CD4-positive, CD25-positive, alpha-beta regulatory T cell (primary cell): ENCODE data around the gene KBTBD2. TPM values are rescaled to one million over a fixed set of nuclear protein-coding genes. Genes with fewer than 3 reads are reported as not detected.
"Not testable (repeated sequence)": the region's sequence is repeated elsewhere in the genome, so short reads cannot be mapped to it uniquely, and the experiment has no call there.

Experiments used
- ATAC-seq, 2 donors: fragments of 150-1000 bp; cut with Tn5 transposase; one replicate each; pipeline ENCODE4 v1.10.0; 2021; ENCODE audit warnings: low read depth in 2 of 2, moderate number of reproducible peaks in 2 of 2, moderate library complexity in 1 of 2
- DNase-seq, 3 donors: peaks; one replicate each; pipeline versions ENCODE4 v3.0.0 to v3.0.0-alpha.2; 2012 to 2022; ENCODE audit warnings: mixed read lengths in 1 of 3
- H3K27ac ChIP-seq: one replicate; pipeline ENCODE4 v1.7.0; 2013; ENCODE audit warnings: mild to moderate bottlenecking, low read length; ENCODE audit not compliant: insufficient read depth, poor library complexity, severe bottlenecking
- H3K27me3 ChIP-seq: one replicate; pipeline ENCODE4 v1.7.0; 2013; ENCODE audit warnings: low read length; ENCODE audit not compliant: control insufficient read depth, insufficient read depth
- H3K36me3 ChIP-seq: one replicate; pipeline ENCODE4 v1.7.0; 2013; ENCODE audit warnings: mild to moderate bottlenecking, low read length, moderate library complexity; ENCODE audit not compliant: control insufficient read depth, insufficient read depth
- H3K4me1 ChIP-seq: 2 replicates; pipeline ENCODE4 v1.7.0; 2013; ENCODE audit warnings: mild to moderate bottlenecking, low read length; ENCODE audit not compliant: insufficient read depth, control insufficient read depth, poor library complexity, severe bottlenecking
- H3K4me3 ChIP-seq: one replicate; pipeline ENCODE4 v1.7.0; 2013; ENCODE audit warnings: low read depth, mild to moderate bottlenecking, low read length, moderate library complexity
- H3K9me3 ChIP-seq, 2 experiments: 1 replicate in 1 of 2; 2 replicates in 1 of 2; pipeline ENCODE4 v1.7.0; 2013; ENCODE audit warnings: low read length in 2 of 2, mild to moderate bottlenecking in 1 of 2, moderate library complexity in 1 of 2; ENCODE audit not compliant: control insufficient read depth in 2 of 2
- H3K27ac Mint-ChIP-seq, 3 donors: one replicate each; pipeline ENCODE4 v1.8.0; 2020 to 2022; ENCODE audit warnings: mild to moderate bottlenecking in 3 of 3, mixed read lengths in 3 of 3, moderate library complexity in 2 of 3
- H3K27me3 Mint-ChIP-seq: one replicate; pipeline ENCODE4 v1.8.0; 2022; ENCODE audit warnings: mild to moderate bottlenecking, mixed read lengths
- H3K36me3 Mint-ChIP-seq: one replicate; pipeline ENCODE4 v1.8.0; 2020; ENCODE audit warnings: mixed read lengths
- H3K4me1 Mint-ChIP-seq, 4 donors: one replicate each; pipeline ENCODE4 v1.8.0; 2020 to 2022; ENCODE audit warnings: mixed read lengths in 4 of 4, mild to moderate bottlenecking in 1 of 4
- H3K4me3 Mint-ChIP-seq, 4 donors: one replicate each; pipeline ENCODE4 v1.8.0; 2020 to 2022; ENCODE audit warnings: mild to moderate bottlenecking in 4 of 4, mixed read lengths in 4 of 4, moderate library complexity in 3 of 4
- H3K9me3 Mint-ChIP-seq, 7 donors: one replicate each; pipeline ENCODE4 v1.8.0; 2020 to 2022; ENCODE audit warnings: mixed read lengths in 7 of 7, mild to moderate bottlenecking in 3 of 7, moderate library complexity in 2 of 7
- polyA plus RNA-seq, 4 donors: library from polyadenylated mRNA; unstranded; fragments of 300-500 nt; fragmentation: Illumina TruSeq; gene quantifications; one replicate each; pipeline ENCODE4 v1.2.3, GENCODE V29; 2021
- total RNA-seq: library from RNA; stranded (reverse); gene quantifications from one replicate; pipeline ENCODE4 v1.2.3, GENCODE V29; 2022

KBTBD2 gene
- total and polyA plus RNA-seq, 5 donors from 2014 or later = 17.2 to 121 (median 23.6) TPM

DNA sequence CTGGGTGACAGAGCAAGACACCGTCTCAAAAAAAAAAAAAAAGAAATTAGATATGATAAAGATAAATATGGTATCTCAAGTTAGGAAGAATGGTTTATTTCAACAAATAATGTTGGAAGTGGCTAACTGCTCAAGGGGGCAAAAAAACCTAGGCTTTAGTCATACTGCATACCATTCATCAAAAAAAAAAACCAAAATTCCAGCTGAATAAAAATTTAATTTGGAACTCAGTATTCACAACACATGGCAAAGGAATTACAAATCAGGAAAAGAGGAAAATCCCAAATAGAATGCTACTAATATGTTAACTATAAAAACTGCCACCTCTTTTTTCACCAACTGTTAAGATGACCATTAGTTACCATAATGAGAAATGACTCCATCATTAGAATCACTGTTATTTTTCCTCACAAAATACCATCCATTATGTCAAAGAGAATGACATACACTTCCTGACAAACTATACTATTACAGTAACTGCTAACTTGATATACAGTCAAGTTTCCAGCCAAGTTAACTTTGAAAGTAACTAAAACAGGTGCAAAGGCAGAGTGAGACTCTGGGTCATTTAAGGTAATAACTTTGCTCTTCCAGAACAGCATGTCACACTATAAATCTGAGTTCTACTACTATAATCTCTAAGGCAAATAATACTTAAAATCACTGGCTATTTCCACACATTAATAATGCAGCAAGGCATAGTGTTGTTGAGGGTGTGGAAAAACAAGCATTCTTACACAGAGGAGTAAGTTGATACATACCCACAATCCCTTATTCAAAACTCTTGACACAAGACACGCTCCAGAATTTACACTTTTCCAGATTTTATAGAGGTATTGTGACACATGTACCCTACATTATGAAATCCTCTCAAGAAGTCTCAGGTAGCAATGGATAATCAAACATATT, 10.2 kb downstream of the KBTBD2 start:
- Histone ChIP-seq H3K4me1 (peaks cover 43% of the 10 kb centered on the region), H3K27ac (no peak overlapping the region)
- peaks cover 40 to 89% (median 52%) of the 10 kb centered on the region in 4 donors for H3K4me1 Mint-ChIP-seq

DNA sequence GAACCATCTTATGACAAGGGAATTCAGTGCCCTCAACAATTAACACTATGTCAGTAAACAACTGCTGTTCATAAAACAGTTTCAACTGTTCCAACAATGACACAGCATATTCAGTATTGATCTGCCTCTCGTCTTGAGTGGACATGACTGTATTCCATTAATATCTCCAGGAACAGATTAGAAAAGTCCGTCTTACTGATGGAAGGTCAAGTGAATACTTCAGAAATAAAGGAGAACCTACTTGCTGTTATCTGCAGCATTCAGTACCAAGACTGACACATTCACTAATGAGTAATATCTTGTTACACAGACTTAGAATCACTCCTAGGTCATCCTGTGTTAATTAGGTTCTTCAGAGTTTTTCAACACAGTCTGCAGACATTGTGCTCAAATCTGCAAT, 12.1 kb downstream of the KBTBD2 start:
- Histone ChIP-seq H3K4me3 (peak overlapping the region; percentile 40), H3K9me3 (no peaks in the 10 kb centered on the region), H3K36me3 (peaks cover 37% of the 10 kb centered on the region), H3K4me1 (peaks cover 41% of the 10 kb centered on the region), H3K27me3 (no peaks in the 10 kb centered on the region), H3K27ac (no peak overlapping the region)
- Mint-ChIP-seq H3K9me3 (no peaks in the 10 kb centered on the region), H3K27me3 (no peaks in the 10 kb centered on the region), H3K4me3 (peak overlapping the region in 3 of 4 donors; percentile 1 to 20 (median 4)), H3K27ac (peak overlapping the region; percentile 12 to 61 (median 15)), H3K4me1 (peaks cover 38 to 79% (median 47%) of the 10 kb centered on the region in 4 donors), H3K36me3 (peaks cover 19% of the 10 kb centered on the region)
- ATAC-seq = no peak
- peak in 1 of 3 donors; percentile 8 for DNase-seq

More for the DNA sequence above, 10.2 kb downstream of the KBTBD2 start:
- Histone ChIP-seq H3K36me3 (peaks cover 25% of the 10 kb centered on the region), H3K4me3 (peak overlapping the region; percentile 35), H3K27me3 (no peaks in the 10 kb centered on the region), H3K9me3 (no peaks in the 10 kb centered on the region)
- DNase-seq (no peak), ATAC-seq (no peak)
- no peaks in the 10 kb centered on the region for H3K9me3 Mint-ChIP-seq
- H3K4me3 Mint-ChIP-seq = peak overlapping the region in 3 of 4 donors; percentile 3 to 74 (median 34)
- no peaks in the 10 kb centered on the region for H3K27me3 Mint-ChIP-seq
- H3K36me3 Mint-ChIP-seq = peaks cover 16% of the 10 kb centered on the region
- H3K27ac Mint-ChIP-seq = peak overlapping the region in 1 of 3 donors; percentile 8

DNA sequence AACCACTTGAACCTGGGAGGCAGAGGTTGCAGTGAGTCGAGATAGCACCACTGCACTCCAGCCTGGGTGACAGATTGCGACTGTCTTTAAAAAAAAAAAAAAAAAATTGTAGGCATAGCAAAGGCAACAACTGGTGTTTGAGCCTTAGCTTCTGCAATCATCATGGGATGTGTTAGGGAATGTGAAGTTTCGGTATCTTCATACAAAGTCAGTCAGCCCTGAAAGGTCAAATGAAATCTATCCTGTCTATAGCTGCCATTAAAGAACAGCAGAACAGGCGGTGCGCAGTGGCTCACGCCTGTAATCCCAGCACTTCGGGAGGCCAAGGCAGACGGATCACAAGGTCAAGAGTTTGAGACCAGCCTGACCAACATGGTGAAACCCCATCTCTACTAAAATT, 13.5 kb downstream of the KBTBD2 start:
- not testable (repeated sequence) for H3K27ac Mint-ChIP-seq, H3K4me3 Mint-ChIP-seq, DNase-seq, H3K27ac ChIP-seq, H3K9me3 Mint-ChIP-seq, H3K27me3 ChIP-seq, H3K27me3 Mint-ChIP-seq, H3K4me3 ChIP-seq, ATAC-seq, H3K9me3 ChIP-seq
- H3K4me1 Mint-ChIP-seq = peaks cover 32 to 66% (median 39%) of the 10 kb centered on the region in 4 donors
- Histone ChIP-seq H3K4me1 (peaks cover 33% of the 10 kb centered on the region), H3K36me3 (peaks cover 47% of the 10 kb centered on the region)
- H3K36me3 Mint-ChIP-seq = peaks cover 19% of the 10 kb centered on the region

DNA sequence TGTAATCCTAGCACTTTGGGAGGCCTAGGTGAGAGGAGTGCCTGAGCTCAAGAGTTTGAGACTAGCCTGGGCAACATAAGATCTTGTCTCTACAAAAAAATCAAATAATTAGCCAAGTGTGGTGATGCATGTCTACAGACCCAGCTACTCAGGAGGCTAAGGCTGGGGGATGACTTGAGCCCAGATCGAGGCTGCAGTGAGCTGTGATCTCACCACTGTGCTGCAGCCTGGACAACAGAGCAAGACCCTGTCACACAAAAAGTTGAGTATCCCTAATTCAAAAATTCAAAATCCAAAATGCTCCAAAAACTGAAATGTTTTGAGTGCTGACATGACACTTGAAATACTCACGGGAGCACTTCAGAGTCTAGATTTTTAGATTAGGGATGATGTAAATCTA, 19.1 kb downstream of the KBTBD2 start:
- peaks cover 0 to 1% (median 0%) of the 10 kb centered on the region in 7 donors for H3K9me3 Mint-ChIP-seq
- Histone ChIP-seq H3K36me3 (peaks cover 71% of the 10 kb centered on the region), H3K4me1 (peaks cover 10% of the 10 kb centered on the region), H3K27ac (no peak overlapping the region), H3K27me3 (no peaks in the 10 kb centered on the region), H3K9me3 (no peaks in the 10 kb centered on the region), H3K4me3 (no peak overlapping the region)
- no peak for ATAC-seq
- no peak overlapping the region for H3K27ac Mint-ChIP-seq
- no peaks in the 10 kb centered on the region for H3K27me3 Mint-ChIP-seq
- H3K4me3 Mint-ChIP-seq = no peak overlapping the region
- peaks cover 25 to 38% (median 35%) of the 10 kb centered on the region in 4 donors for H3K4me1 Mint-ChIP-seq
- DNase-seq = no peak
- H3K36me3 Mint-ChIP-seq = peaks cover 52% of the 10 kb centered on the region

DNA sequence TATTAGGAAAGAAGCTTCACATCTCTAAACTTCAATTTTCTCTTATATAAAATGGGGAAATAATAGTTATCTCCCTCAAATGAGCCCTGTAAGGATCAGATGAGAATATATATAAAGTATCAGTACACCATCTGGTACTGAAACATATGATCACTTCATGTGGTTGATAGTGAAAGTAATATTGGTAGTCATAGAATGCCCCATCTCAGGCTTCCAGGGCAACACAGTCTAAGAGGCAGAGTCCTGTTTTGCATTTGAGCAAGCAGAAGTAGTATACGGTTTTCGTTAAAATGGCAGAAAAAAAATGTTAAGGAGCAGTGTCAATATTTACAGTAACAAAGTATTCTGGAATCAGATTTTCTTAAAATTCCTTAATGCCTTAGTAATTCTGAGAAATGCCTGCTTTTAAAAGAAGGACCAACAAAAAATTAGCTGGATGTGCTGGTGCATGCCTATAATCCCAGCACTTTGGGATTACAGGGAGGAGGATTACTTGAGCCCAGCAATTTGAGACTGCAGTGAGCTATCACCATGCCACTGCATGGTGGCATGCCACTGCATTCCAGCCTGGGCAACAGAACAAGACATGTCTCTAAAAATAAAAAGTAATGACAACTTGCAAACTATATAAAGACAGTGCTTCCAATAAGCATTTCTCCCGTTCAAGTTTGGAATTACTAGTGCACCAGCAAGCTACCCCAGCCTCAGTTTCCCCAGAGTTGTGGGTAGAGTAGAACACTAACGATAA, 19.8 kb downstream of the KBTBD2 start:
- no peak for ATAC-seq
- Histone ChIP-seq H3K4me1 (peaks cover 10% of the 10 kb centered on the region), H3K27me3 (no peaks in the 10 kb centered on the region), H3K4me3 (no peak overlapping the region), H3K27ac (no peak overlapping the region), H3K9me3 (no peaks in the 10 kb centered on the region), H3K36me3 (peaks cover 64% of the 10 kb centered on the region)
- H3K27me3 Mint-ChIP-seq = no peaks in the 10 kb centered on the region
- peaks cover 0 to 1% (median 0%) of the 10 kb centered on the region in 7 donors for H3K9me3 Mint-ChIP-seq
- H3K27ac Mint-ChIP-seq = peak overlapping the region in 1 of 3 donors; percentile 52
- peak overlapping the region in 1 of 4 donors; percentile 8 for H3K4me3 Mint-ChIP-seq
- peaks cover 23 to 36% (median 32%) of the 10 kb centered on the region in 4 donors for H3K4me1 Mint-ChIP-seq
- peaks cover 52% of the 10 kb centered on the region for H3K36me3 Mint-ChIP-seq
- peak in 1 of 3 donors; percentile 25 for DNase-seq

DNA sequence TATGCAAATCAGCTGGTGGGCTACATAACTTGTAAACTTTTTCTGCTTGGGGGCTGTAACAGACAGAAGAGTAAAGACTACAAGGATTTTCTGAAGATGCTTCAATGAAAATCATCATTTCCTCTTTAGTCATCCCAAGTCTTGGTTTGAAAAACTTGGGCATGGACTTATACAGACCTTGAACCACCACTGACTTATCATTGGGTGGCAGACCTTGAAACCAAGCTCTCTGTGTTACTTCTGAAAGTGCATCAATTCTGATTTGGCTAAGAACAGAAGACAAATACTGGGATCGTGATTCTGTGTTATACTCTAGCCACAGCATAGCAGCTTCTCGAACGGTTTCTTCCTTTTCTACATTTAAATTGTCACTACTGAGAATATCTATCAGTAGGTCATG, 21.3 kb downstream of the KBTBD2 start:
- Histone ChIP-seq H3K9me3 (no peaks in the 10 kb centered on the region), H3K4me3 (no peak overlapping the region), H3K36me3 (peaks cover 58% of the 10 kb centered on the region), H3K4me1 (peaks cover 3% of the 10 kb centered on the region), H3K27ac (no peak overlapping the region), H3K27me3 (no peaks in the 10 kb centered on the region)
- DNase-seq (no peak), ATAC-seq (no peak)
- H3K4me1 Mint-ChIP-seq = peaks cover 20 to 39% (median 32%) of the 10 kb centered on the region in 4 donors
- H3K27me3 Mint-ChIP-seq = no peaks in the 10 kb centered on the region
- H3K9me3 Mint-ChIP-seq = peaks cover 0 to 7% (median 3%) of the 10 kb centered on the region in 7 donors
- H3K27ac Mint-ChIP-seq = no peak overlapping the region
- H3K4me3 Mint-ChIP-seq = no peak overlapping the region
- H3K36me3 Mint-ChIP-seq = peaks cover 61% of the 10 kb centered on the region

DNA sequence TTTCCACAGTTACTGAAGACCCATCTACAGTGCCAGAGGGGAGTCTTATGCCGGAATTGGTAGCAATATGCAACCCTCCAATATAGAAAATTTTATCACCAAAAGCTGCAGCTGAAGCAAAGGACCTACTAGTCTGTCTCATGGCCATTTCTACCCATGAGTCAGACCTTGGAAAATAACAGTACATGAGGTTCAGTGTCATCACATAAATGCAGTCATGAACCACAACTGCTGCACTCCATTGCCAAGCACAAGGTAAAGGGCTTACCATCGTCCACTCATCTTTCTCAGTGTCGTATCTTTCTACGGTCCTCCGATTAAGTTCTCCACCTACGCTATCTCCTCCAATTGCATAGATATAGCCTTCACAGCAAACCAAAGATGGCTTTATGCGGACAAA, 21.8 kb downstream of the KBTBD2 start:
- Histone ChIP-seq H3K27ac (no peak overlapping the region), H3K4me1 (peaks cover 3% of the 10 kb centered on the region), H3K27me3 (no peaks in the 10 kb centered on the region), H3K4me3 (no peak overlapping the region), H3K9me3 (no peaks in the 10 kb centered on the region), H3K36me3 (peaks cover 53% of the 10 kb centered on the region)
- Mint-ChIP-seq H3K4me3 (no peak overlapping the region), H3K27ac (peak overlapping the region in 1 of 3 donors; percentile 64), H3K9me3 (peaks cover 0 to 7% (median 3%) of the 10 kb centered on the region in 7 donors), H3K27me3 (no peaks in the 10 kb centered on the region), H3K4me1 (peaks cover 18 to 39% (median 31%) of the 10 kb centered on the region in 4 donors), H3K36me3 (peaks cover 59% of the 10 kb centered on the region)
- ATAC-seq (no peak), DNase-seq (no peak)
